Retina (tissue), 1 donor: ENCODE results near the gene AGMO.
"Not testable (repeated sequence)": the region's sequence is repeated elsewhere in the genome, so short reads cannot be mapped to it uniquely, and the experiment has no call there.

Experiments
- DNase-seq: peaks from one replicate; pipeline ENCODE4 v3.0.0-alpha.2; 2016

The AGMO gene

GRCh38 chr7:15305002-15305600 lies 256.7 kb downstream of the AGMO start:
- DNase-seq, result peak; percentile 8

DNA sequence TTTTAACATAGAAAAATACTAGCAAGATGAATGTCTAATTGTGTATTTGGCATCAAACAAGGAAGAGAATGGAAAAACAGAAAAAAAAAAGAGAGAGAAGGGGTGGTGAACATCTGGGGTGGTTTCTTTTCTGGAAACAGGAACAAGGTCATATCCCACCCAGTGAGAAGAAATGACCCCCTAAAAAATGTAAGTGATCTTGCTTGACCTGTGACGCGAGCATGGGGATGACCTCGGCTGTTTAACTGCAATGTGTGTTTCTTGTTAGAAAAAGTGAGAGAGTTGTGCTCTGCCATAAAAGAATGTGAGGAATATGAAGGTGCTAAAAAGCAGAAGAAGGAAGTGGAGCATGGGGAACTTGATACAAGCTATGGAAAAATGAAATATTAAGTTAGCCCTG lies 258.5 kb downstream of the AGMO start:
- DNase-seq, result no peak

- DNase-seq, result not testable (repeated sequence)
Measured at GRCh38 chr7:15300986-15301385, 260.8 kb downstream of the AGMO start.

DNA sequence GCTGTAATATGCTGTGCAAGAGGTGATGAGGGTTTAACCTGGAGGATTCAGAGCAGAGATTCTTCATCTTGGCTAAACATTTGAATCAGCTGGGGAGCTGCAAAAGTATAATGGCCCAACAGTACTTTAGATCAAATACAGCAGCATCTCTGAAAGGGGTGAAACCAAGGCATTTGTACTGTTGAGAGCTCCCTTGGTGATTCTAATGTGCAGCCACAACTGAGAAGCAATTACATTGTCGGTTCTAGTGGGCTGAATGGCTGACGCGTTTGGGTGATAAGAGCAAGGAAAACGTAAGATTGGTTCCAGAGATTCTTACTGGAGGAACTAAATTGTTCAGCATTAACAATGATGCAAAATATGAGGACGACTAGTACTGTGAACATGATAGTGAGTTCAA lies 269.7 kb downstream of the AGMO start:
- peak; percentile 16 for DNase-seq

- no peak for DNase-seq
Measured at GRCh38 chr7:15291699-15292098, 270.1 kb downstream of the AGMO start.

DNA sequence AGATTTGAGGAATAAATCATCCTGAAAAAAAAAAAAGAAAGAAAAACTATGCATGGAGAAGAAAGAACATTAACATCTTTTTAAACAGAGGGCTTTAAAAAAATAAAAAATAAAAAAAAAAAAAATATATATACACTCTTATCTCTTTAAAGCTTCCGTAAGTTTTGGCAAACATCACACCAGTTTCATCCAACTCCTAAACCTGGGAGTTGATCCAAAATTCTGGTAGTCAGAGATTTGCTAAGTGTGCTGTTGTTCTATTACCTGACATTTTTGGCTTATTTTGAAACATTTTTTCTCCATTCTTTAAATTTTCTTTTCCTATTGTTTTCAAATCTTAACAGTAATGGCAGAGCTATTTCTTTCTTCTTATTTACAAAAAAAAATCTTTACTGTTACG lies 273.1 kb downstream of the AGMO start:
- DNase-seq, result no peak

- no peak for DNase-seq
Measured at GRCh38 chr7:15284396-15284795, 277.4 kb downstream of the AGMO start.

GRCh38 chr7:15280078-15280733 lies 281.6 kb downstream of the AGMO start:
- no peak for DNase-seq

DNA sequence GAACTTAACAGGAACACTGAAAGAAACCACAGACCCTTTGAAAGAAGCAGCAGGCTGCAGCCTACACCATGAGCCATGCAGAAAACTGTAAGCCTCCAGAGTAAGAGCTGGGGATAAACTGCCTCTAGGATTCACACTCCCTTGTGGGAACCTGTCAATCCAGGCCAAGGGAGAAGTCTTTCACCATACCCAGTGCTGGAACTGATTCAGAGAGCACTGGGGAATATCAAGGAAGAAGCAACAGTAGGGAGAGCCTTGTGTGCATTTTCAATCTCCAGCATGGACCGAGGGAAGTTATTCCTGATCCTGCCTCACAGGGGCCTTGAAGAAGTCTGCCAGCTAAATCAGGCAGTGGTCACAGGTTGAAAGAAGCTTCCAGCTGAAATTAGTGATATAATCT lies 282.2 kb downstream of the AGMO start:
- DNase-seq, result no peak

GRCh38 chr7:15257689-15258088 lies 304.1 kb downstream of the AGMO start:
- no peak for DNase-seq

DNA sequence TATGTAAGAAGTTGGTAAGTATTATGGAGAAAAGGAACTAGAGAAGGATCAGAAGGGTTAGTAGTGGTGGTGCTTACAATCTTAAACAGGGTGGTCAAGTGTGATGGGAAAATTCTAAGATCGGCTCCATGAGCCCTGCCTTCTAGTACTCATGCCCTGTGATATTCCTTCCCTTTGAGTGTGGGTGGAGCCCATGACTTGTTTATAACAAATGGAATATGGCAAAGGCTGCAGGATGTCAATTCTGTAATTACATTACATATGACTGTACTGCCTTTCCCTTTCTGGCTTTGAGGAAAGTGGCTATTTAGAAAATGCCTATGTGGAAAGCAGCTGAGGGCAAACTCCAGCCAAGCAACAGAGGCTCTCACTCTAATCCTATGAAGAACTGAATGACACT lies 309.6 kb downstream of the AGMO start:
- DNase-seq, result no peak

DNA sequence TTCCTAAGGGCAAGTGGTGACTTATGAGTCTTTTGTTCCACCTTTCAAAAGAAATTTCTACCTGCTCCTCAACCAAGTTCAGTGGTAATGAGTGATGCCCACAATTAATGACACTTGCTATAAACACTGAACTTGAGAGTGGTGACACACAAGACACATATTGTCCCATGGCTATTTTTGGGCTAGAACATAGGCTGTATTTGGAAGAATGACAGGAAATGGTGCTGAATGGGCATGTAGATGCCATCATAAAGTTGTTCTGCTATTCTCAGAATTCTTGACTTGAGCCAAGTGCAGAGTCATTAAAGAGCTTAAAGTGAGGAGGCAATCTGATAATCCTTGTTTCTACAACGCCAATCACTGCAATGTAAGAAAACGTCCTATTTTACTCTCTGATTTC lies 313.3 kb downstream of the AGMO start:
- no peak for DNase-seq

DNA sequence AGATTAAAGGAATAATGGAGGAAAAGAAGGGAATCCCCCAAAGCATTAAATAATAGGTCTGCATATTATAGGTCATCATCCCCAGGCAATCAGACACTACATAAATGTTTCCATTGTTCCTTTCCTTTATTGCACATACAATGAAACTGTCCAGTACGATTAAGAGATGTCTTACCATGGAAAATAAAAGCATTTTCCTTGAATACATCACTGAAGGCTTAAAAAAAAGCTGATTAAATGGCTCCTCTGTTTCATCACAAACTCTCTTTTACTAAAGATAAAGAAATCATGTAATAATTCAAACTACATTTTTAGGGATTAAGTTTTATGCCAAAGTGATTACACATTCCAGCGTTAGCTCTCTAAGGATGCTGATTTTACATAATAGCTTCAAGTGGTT lies 316.0 kb downstream of the AGMO start:
- peak; percentile 19 for DNase-seq

- no peak for DNase-seq
Measured at GRCh38 chr7:15239801-15240200, 322.0 kb downstream of the AGMO start.

DNA sequence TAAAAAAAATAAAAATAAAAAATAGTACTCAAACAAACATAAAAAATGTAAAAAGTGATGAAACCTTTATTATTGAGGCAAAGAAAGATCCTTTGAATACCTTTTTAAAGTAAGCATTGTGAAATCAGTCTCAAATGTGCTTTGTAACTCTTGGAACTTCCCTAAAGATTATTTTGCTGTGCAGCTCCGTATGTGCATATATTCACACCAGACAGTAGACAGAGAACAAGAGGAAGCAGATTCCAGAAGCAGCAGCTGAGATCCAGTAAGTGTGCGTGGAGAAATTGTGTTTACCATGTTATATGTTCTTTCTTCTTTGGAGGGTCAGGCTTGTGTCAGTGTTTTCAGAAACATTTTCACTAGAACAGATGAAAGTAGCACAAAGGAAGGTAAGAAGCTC lies 324.9 kb downstream of the AGMO start:
- DNase-seq, result no peak

GRCh38 chr7:15234431-15234830 lies 327.4 kb downstream of the AGMO start:
- no peak for DNase-seq

- no peak for DNase-seq
Measured at GRCh38 chr7:15228831-15229230, 333.0 kb downstream of the AGMO start.

DNA sequence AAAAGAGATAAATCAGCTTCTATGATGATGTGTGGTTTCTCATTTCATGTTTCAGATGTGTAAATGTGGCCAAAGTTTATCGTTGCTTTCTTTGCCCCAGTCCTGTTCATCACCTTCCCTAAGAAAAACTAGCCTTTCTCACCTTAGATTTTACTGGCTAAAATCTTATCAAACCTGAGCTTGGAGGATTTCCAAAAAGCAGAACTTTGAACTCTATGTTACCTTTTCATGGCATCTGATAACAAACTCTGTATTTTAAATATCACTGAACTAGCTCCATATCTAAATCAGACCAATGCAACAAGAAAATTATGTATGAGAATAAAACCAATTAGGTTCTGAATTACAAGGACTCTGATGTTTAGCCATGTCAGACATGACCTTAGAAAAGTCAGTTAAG lies 335.8 kb downstream of the AGMO start:
- DNase-seq, result no peak

GRCh38 chr7:15219758-15220157 lies 342.1 kb downstream of the AGMO start:
- no peak for DNase-seq

- no peak for DNase-seq
Measured at GRCh38 chr7:15218261-15218660, 343.6 kb downstream of the AGMO start.

DNA sequence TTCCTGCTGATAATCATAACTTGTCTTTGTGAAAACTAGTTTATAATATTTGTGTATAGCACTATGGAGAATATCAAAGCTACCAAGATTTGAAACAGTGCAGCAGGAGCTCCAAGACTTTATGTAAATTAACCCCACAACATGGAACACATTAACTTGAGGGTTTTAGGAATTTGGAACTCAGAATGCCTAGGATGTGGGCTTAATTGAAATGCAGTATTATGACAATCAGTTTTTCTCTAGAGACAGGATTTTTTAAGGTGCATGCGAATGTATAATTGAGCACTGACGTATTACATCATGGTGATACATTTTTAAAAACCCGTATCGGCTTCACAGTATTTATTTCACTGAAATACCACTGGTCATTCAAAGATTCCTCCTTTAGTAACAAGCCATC lies 346.2 kb downstream of the AGMO start:
- no peak for DNase-seq

GRCh38 chr7:15214976-15215375 lies 346.8 kb downstream of the AGMO start:
- no peak for DNase-seq

GRCh38 chr7:15213093-15213492 lies 348.7 kb downstream of the AGMO start:
- no peak for DNase-seq

DNA sequence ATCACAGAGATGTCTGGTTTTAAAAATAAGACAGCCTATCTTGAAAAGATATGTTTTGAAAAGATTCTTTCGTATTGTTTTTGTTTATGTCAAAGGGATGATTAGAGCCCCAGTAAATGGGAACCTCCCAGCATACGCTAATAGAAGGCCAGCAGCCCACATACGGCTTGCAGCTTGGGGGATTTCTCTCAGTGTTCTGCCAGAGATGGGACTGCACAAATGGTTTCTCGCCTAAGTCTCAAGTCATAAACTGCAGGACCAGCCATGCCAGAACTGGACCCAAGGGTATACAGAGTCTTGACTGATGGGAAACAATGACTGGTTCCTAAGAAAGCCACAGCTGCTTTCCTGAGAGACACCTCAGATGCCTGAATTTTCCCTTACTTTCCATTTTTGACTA lies 352.4 kb downstream of the AGMO start:
- no peak for DNase-seq

GRCh38 chr7:15204421-15204820 lies 357.4 kb downstream of the AGMO start:
- DNase-seq, result no peak
